HepG2 (cell line): Measurements from ENCODE around the gene TBC1D7. TPM values are rescaled to one million over a fixed set of nuclear protein-coding genes. Genes with fewer than 3 reads are reported as not detected.
A peak's percentile ranks its signal among the peaks of the same experiment; 100 is the strongest.

Experiments used
- ATF4 ChIP-seq, 2 experiments: fragments of 450-650 bp in 1 of 2; sonication (generic) in 1 of 2; formaldehyde crosslinking; IDR thresholded peaks; 2 replicates each; pipeline versions ENCODE4 v1.5.0 to v1.8.0; 2020 to 2022; ENCODE audit warnings: mild to moderate bottlenecking in 1 of 2, missing genetic modification reagents in 1 of 2
- DRAP1 ChIP-seq: IDR thresholded peaks from 2 replicates; pipeline ENCODE4 v1.6.1; 2016; ENCODE audit warnings: missing genetic modification reagents, missing compliant biosample characterization
- E2F1 ChIP-seq: sonication (generic); formaldehyde crosslinking; IDR thresholded peaks from 2 replicates; pipeline ENCODE4 v1.5.0; 2020; ENCODE audit warnings: missing genetic modification reagents
- IKZF5 ChIP-seq: IDR thresholded peaks from 2 replicates; pipeline ENCODE4 v1.6.1; 2018; ENCODE audit warnings: missing genetic modification reagents, mild to moderate bottlenecking, missing compliant biosample characterization
- KIAA2018 ChIP-seq: sonication (generic); formaldehyde crosslinking; IDR thresholded peaks from 2 replicates; pipeline ENCODE4 v1.5.0; 2020; ENCODE audit warnings: mild to moderate bottlenecking, missing genetic modification reagents, borderline replicate concordance
- KLF12 ChIP-seq: sonication (generic); formaldehyde crosslinking; IDR thresholded peaks from 2 replicates; pipeline ENCODE4 v1.4.0; 2020; ENCODE audit warnings: missing genetic modification reagents, borderline replicate concordance
- NFATC3 ChIP-seq: sonication (generic); formaldehyde crosslinking; IDR thresholded peaks from 2 replicates; pipeline ENCODE4 v1.5.1; 2020; ENCODE audit warnings: mild to moderate bottlenecking, missing genetic modification reagents
- RFXANK ChIP-seq: IDR thresholded peaks from 2 replicates; pipeline ENCODE4 v1.6.1; 2016
- RNF219 ChIP-seq: sonication (generic); formaldehyde crosslinking; IDR thresholded peaks from 2 replicates; pipeline ENCODE4 v1.5.0; 2020; ENCODE audit warnings: mild to moderate bottlenecking, missing genetic modification reagents
- ZFAT ChIP-seq: sonication (generic); formaldehyde crosslinking; conservative IDR thresholded peaks from 2 replicates; pipeline ENCODE4 v1.8.1; 2023; ENCODE audit warnings: missing genetic modification reagents, inconsistent platforms
- ZNF468 ChIP-seq: sonication (generic); formaldehyde crosslinking; IDR thresholded peaks from 2 replicates; pipeline ENCODE4 v1.8.0; 2022; ENCODE audit warnings: mild to moderate bottlenecking, moderate library complexity, missing genetic modification reagents
- polyA plus RNA-seq, 8 experiments: library from polyadenylated mRNA; depleted of rRNA in 3 of 8; stranded (reverse) in 7 of 8; unstranded in 1 of 8; fragments of >200 nt; fragmentation: Illumina TruSeq in 4 of 8; extraction: Trizol in 4 of 8; gene quantifications; 2 replicates each; pipeline versions ENCODE4 v1.2.1 to v1.2.3, GENCODE V29; 2011 to 2016; ENCODE audit warnings: low read depth in 4 of 8, missing spikeins in 1 of 8, mixed read lengths in 1 of 8; ENCODE audit not compliant: insufficient read depth in 1 of 8
- total RNA-seq, 5 experiments: library from RNA; depleted of rRNA; stranded (reverse); fragments of >200 nt; fragmentation: Illumina TruSeq; extraction: Trizol; gene quantifications; 2 replicates each; pipeline ENCODE4 v1.2.3, GENCODE V29; 2016; ENCODE audit warnings: low read depth in 1 of 5

TBC1D7 gene
- total and polyA plus RNA-seq, 2 of the 13 experiments (the other 11 are each of a cell fraction or from before 2014, with no cell fraction given), result 23.3 to 30.8 TPM

GRCh38 chr6:13328076-13328874 lies at the start of gene TBC1D7 (continued):
- no peak for TF ChIP-seq RNF219 (CRISPR knock-in tag)
- no peak for TF ChIP-seq RFXANK (CRISPR knock-in tag)
- TF ChIP-seq KIAA2018, result no peak
- no peak for TF ChIP-seq NFATC3
- TF ChIP-seq ZFAT (CRISPR knock-in tag), result no peak
- no peak; the same call in 1 of the 2 replicates for TF ChIP-seq ZNF468 (CRISPR knock-in tag)
- TF ChIP-seq ATF4 (CRISPR knock-in tag; IDR thresholded peaks at IDR 0.05), result 0 out of 4 replicates have a peak, but pooled peaks of 1 of the 2 experiments have one; percentile 21
- peak; percentile 64 for TF ChIP-seq IKZF5 (CRISPR knock-in tag)
- TF ChIP-seq KLF12 (CRISPR knock-in tag), result peak; percentile 41; the same call in 1 of the 2 replicates
- TF ChIP-seq DRAP1 (CRISPR knock-in tag), result peak; percentile 32; the same call in 1 of the 2 replicates
- peak; percentile 78 for TF ChIP-seq E2F1 (CRISPR knock-in tag)
